Heart right ventricle (tissue), 16 donors: ENCODE data around the gene ABI3. TPM values are rescaled to one million over a fixed set of nuclear protein-coding genes. Genes with fewer than 3 reads are reported as not detected.
"Not testable (repeated sequence)": the region's sequence is repeated elsewhere in the genome, so short reads cannot be mapped to it uniquely, and the experiment has no call there.

Source experiments
- ATAC-seq, 8 donors: fragments of 200-7000 bp; cut with Tn5 transposase; one replicate each; pipeline ENCODE4 v1.9.1; 2020; ENCODE audit warnings: mild to moderate bottlenecking in 8 of 8, moderate library complexity in 8 of 8, moderate number of reproducible peaks in 1 of 8
- DNase-seq, 2 donors: peaks; one replicate each; pipeline ENCODE4 v3.0.0-alpha.2; 2020
- H3K27ac ChIP-seq, 10 donors: fragments of 200-600 bp; sonication (generic) in 2 of 10; one replicate each; pipeline versions ENCODE4 v1.5.0 to v1.8.0; 2020 to 2022; ENCODE audit warnings: mild to moderate bottlenecking in 3 of 10
- H3K27me3 ChIP-seq, 7 donors: fragments of 200-600 bp; one replicate each; pipeline ENCODE4 v1.8.0; 2021 to 2022; ENCODE audit warnings: mild to moderate bottlenecking in 2 of 7
- H3K36me3 ChIP-seq, 9 donors: fragments of 200-600 bp; sonication (generic) in 1 of 9; one replicate each; pipeline versions ENCODE4 v1.5.0 to v1.8.0; 2020 to 2022; ENCODE audit warnings: mild to moderate bottlenecking in 2 of 9
- H3K4me1 ChIP-seq, 9 donors: fragments of 200-600 bp; sonication (generic) in 1 of 9; one replicate each; pipeline versions ENCODE4 v1.5.0 to v1.8.0; 2020 to 2022; ENCODE audit warnings: mild to moderate bottlenecking in 4 of 9
- H3K4me3 ChIP-seq, 10 donors: fragments of 200-600 bp; sonication (generic) in 2 of 10; one replicate each; pipeline versions ENCODE4 v1.5.0 to v1.8.0; 2020 to 2022; ENCODE audit warnings: mild to moderate bottlenecking in 7 of 10, moderate library complexity in 2 of 10
- H3K9me3 ChIP-seq, 11 donors: fragments of 200-600 bp in 10 of 11; sonication (generic) in 2 of 11; one replicate each; pipeline versions ENCODE4 v1.5.0 to v1.8.0; 2013 to 2022; ENCODE audit warnings: mild to moderate bottlenecking in 2 of 11, control low read depth in 1 of 11, moderate library complexity in 1 of 11
- WGBS, 2 donors: extraction: QIAGEN DNeasy Blood & Tissue Kit; methylation state at CpG; one replicate each; pipeline ENCODE4 v1.1.7; 2013; ENCODE audit warnings: inconsistent platforms in 1 of 2; 5-methylcytosine and 5-hydroxymethylcytosine counted together
- intact Hi-C, 10 donors: fragments of 100-400 bp; cut with DNase I; formaldehyde crosslinking; loops; one replicate each; pipeline versions ENCODE4 v1.11.1 to v1.14.2; 2022
- polyA plus RNA-seq, 2 donors: library from polyadenylated mRNA; stranded (reverse); fragments of 200-250 nt; gene quantifications; one replicate each; pipeline ENCODE4 v1.2.3, GENCODE V29; 2013
- total RNA-seq, 10 donors: library from RNA; stranded (reverse); fragmentation: NEBNext Ultra II Directional in 3 of 10; extraction: Animal tissue kit (Norgen Biotek cat#: 25700) in 3 of 10; gene quantifications; one replicate each; pipeline versions ENCODE4 v1.2.1 to v1.2.4, GENCODE V29; 2021 to 2023
- TF ChIP-seq, protein P1 (sequence below), 9 donors: fragments of 200-600 bp; sonication (generic) in 2 of 9; IDR thresholded peaks; one replicate each; pipeline versions ENCODE4 v1.5.0 to v1.8.0; 2021 to 2022; ENCODE audit warnings: antibody characterized with exemption in 9 of 9, mild to moderate bottlenecking in 5 of 9, moderate library complexity in 1 of 9
- donor health status: Arrhythmogenic right ventricular cardiomyopathy.
- donor health status: ischemic (EF 13 %, LVEDD 7.1; RV severe dilation, severe dysfunction).
- donor health status: healthy with polysubstance abuse.
- donor health status: DM: no; HTN: yes; CAD: no.
- donor health status: DM: no; HTN: no; CAD: no.
- donor health status: ischemic (EF 25% LVEDD 6.9; RV normal size, moderate dysfunction).
- donor health status: ischemic (EF 25% LVEDD 5.7; RV mildly dilated, moderate dysfunction).
- donor health status: healthy.
- donor health status: DM: yes; HTN: yes; CAD: no.
- donor health status: Ischemic cardiomyopathy.
- donor health status: ischemic (EF 35%, LVEDD 5.7; RV mildly dilated, moderate dysfunction).
- donor health status: nonischemic (EF 11% LVEDD 7.7; RV severe dilation, severe dysfunction).
- donor health status: DM: yes; HTN: yes; CAD: no.
- donor health status: PGD.
- donor health status: ischemic (EF 29% LVEDD 5.4; RV normal size, mild dysfunction).
- donor health status: nonischemic (EF 23%, LVEDD 6.1; RV moderate dilation, normal function).

The ABI3 gene
- total and polyA plus RNA-seq, 12 donors, result 2.3 to 10.8 (median 5.1) TPM

GRCh38 chr17:49170216-49170615 is 40.3 kb upstream of the ABI3 start:
- TF ChIP-seq, protein P1, sequence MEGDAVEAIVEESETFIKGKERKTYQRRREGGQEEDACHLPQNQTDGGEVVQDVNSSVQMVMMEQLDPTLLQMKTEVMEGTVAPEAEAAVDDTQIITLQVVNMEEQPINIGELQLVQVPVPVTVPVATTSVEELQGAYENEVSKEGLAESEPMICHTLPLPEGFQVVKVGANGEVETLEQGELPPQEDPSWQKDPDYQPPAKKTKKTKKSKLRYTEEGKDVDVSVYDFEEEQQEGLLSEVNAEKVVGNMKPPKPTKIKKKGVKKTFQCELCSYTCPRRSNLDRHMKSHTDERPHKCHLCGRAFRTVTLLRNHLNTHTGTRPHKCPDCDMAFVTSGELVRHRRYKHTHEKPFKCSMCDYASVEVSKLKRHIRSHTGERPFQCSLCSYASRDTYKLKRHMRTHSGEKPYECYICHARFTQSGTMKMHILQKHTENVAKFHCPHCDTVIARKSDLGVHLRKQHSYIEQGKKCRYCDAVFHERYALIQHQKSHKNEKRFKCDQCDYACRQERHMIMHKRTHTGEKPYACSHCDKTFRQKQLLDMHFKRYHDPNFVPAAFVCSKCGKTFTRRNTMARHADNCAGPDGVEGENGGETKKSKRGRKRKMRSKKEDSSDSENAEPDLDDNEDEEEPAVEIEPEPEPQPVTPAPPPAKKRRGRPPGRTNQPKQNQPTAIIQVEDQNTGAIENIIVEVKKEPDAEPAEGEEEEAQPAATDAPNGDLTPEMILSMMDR (IDR thresholded peaks at IDR 0.05), result no peak
- 49 to 73% methylated on average over 2 of the region's 2 CpGs for WGBS, 2 donors

GRCh38 chr17:49170711-49171110 is 39.8 kb upstream of the ABI3 start:
- H3K27me3 ChIP-seq, result peaks cover 0 to 68% (median 50%) of the 10 kb centered on the region in 7 donors
- DNase-seq, H3K4me3 ChIP-seq, H3K4me1 ChIP-seq, H3K36me3 ChIP-seq, H3K27ac ChIP-seq, ATAC-seq: not testable (repeated sequence)
- H3K9me3 ChIP-seq, result peaks cover 0 to 26% (median 12%) of the 10 kb centered on the region in 11 donors
- intact Hi-C loops, result loop anchor here in 2 of 10 donors (10.0 kb wide), 2 partner anchors 54 to 224 kb away; no protein-coding TSS in a partner anchor
- 76% methylated on average over 3 of the region's 3 CpGs for WGBS, 2 donors

More at GRCh38 chr17:49170216-49170615, 40.3 kb upstream of the ABI3 start:
- intact Hi-C loops, result loop anchor here in 2 of 10 donors (10.0 kb wide), 2 partner anchors 55 to 225 kb away; no protein-coding TSS in a partner anchor
- no peaks in the 10 kb centered on the region for H3K4me1 ChIP-seq
- ATAC-seq (no peak), DNase-seq (no peak)
- peaks cover 0 to 70% (median 53%) of the 10 kb centered on the region in 7 donors for H3K27me3 ChIP-seq
- peaks cover 0 to 21% (median 7%) of the 10 kb centered on the region in 11 donors for H3K9me3 ChIP-seq
- H3K36me3 ChIP-seq, result no peaks in the 10 kb centered on the region
- no peak overlapping the region for H3K27ac ChIP-seq
- no peak overlapping the region for H3K4me3 ChIP-seq

GRCh38 chr17:49175978-49176377 is 34.5 kb upstream of the ABI3 start:
- H3K27me3 ChIP-seq, result peaks cover 0 to 16% (median 1%) of the 10 kb centered on the region in 7 donors
- ATAC-seq, H3K36me3 ChIP-seq, DNase-seq, H3K27ac ChIP-seq, H3K4me1 ChIP-seq, H3K4me3 ChIP-seq: not testable (repeated sequence)
- intact Hi-C loops, result loop anchor here in 2 of 10 donors (10.0 kb wide), 2 partner anchors 49 to 219 kb away; no protein-coding TSS in a partner anchor
- WGBS, 2 donors, result 86 to 88% methylated on average over 11 of the region's 11 CpGs
- H3K9me3 ChIP-seq, result peaks cover 0 to 51% (median 26%) of the 10 kb centered on the region in 11 donors

- Histone ChIP-seq H3K4me1 (peaks cover 0 to 4% (median 0%) of the 10 kb centered on the region in 9 donors), H3K9me3 (peaks cover 0 to 37% (median 18%) of the 10 kb centered on the region in 11 donors), H3K4me3 (no peak overlapping the region), H3K36me3 (no peaks in the 10 kb centered on the region), H3K27me3 (peaks cover 0 to 4% (median 0%) of the 10 kb centered on the region in 7 donors), H3K27ac (no peak overlapping the region)
- ATAC-seq (peak in 6 of 8 donors; percentile 49 to 81 (median 62)), DNase-seq (peak; percentile 59 to 66)
- intact Hi-C loops, result loop anchor here (1.0 to 10.0 kb wide), 8 partner anchors 42 to 214 kb away; no protein-coding TSS in a partner anchor
- 11 to 14% methylated on average over 5 of the region's 5 CpGs for WGBS, 2 donors
- TF ChIP-seq, protein P1 (IDR thresholded peaks at IDR 0.05), result peak; percentile 57 to 84 (median 76)
Measured at GRCh38 chr17:49180303-49180702, 30.2 kb upstream of the ABI3 start.

DNA sequence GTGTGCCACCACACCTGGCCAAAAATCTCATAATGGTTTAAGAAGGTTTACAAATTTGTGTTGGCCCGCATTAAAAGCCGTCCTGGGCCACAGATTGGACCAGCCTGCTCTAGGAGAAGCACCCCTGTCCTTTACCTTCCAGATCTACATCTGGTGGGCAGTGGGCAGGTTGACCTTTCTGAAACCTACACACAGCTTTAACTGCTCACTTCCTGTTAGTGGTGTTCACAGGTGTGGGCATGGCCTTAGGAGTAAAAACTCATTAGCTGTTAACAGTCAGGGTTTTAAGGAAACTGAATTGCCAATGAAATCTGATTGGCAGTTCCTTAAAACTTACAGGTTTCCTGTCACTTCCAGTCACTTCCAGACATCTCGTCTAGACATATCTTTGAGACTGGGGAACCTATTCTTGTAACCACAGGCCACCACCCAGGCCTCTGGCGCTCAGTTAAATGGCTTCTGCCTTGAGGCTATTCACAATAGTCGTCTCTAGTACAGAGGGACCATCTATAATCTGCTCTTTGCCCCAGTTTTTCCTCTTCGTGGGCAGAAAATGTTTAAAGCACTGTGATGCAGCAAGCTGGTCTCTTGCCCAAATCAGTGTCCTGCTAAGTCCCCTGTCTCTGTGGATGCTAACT is 29.4 kb upstream of the ABI3 start:
- TF ChIP-seq, protein P1 (IDR thresholded peaks at IDR 0.05), result no peak
- ATAC-seq (no peak), DNase-seq (no peak)
- H3K9me3 ChIP-seq, result peaks cover 0 to 35% (median 10%) of the 10 kb centered on the region in 11 donors
- no peak overlapping the region for H3K4me3 ChIP-seq
- intact Hi-C loops, result loop anchor here (1.0 to 10.0 kb wide), 8 partner anchors 41 to 214 kb away; no protein-coding TSS in a partner anchor
- peaks cover 0 to 4% (median 0%) of the 10 kb centered on the region in 7 donors for H3K27me3 ChIP-seq
- peaks cover 0 to 4% (median 0%) of the 10 kb centered on the region in 9 donors for H3K4me1 ChIP-seq
- no peaks in the 10 kb centered on the region for H3K36me3 ChIP-seq
- 77 to 78% methylated on average over 6 of the region's 6 CpGs for WGBS, 2 donors
- H3K27ac ChIP-seq, result no peak overlapping the region
